NT2/D1 (cell line): ENCODE data around the gene PDE11A.

Source experiments
- DNase-seq: peaks from one replicate; pipeline ENCODE4 v3.0.0-alpha.2; 2011; ENCODE audit warnings: low read depth, low spot score
- H3K27me3 ChIP-seq: 2 replicates; pipeline ENCODE4 v1.6.0; 2011; ENCODE audit warnings: mild to moderate bottlenecking; ENCODE audit not compliant: insufficient read length, insufficient read depth
- H3K36me3 ChIP-seq: 2 replicates; pipeline ENCODE4 v1.6.1; 2011; ENCODE audit warnings: mild to moderate bottlenecking, low read length, mixed read lengths; ENCODE audit not compliant: insufficient read depth, insufficient read length
- H3K4me1 ChIP-seq: 2 replicates; pipeline ENCODE4 v1.5.1; 2011; ENCODE audit not compliant: insufficient read depth, insufficient read length
- H3K4me3 ChIP-seq: 2 replicates; pipeline ENCODE4 v1.5.1; 2011; ENCODE audit warnings: low read depth; ENCODE audit not compliant: insufficient read length
- H3K9ac ChIP-seq: 2 replicates; pipeline ENCODE4 v1.6.0; 2011; ENCODE audit warnings: low read depth; ENCODE audit not compliant: insufficient read length
- H3K9me3 ChIP-seq: 2 replicates; pipeline ENCODE4 v1.5.1; 2011; ENCODE audit warnings: mild to moderate bottlenecking, low read length; ENCODE audit not compliant: insufficient read depth
- SUZ12 ChIP-seq: IDR thresholded peaks from 2 replicates; pipeline ENCODE4 v1.6.1; 2011; ENCODE audit not compliant: insufficient read length, insufficient read depth; ENCODE audit errors: extremely low read depth
- YY1 ChIP-seq: IDR thresholded peaks from 2 replicates; pipeline ENCODE4 v1.6.1; 2011; ENCODE audit not compliant: insufficient read length, insufficient read depth
- ZNF274 ChIP-seq: IDR thresholded peaks from 2 replicates; pipeline ENCODE4 v1.6.1; 2011; ENCODE audit warnings: mild to moderate bottlenecking, low read depth, low read length

PDE11A gene

DNA sequence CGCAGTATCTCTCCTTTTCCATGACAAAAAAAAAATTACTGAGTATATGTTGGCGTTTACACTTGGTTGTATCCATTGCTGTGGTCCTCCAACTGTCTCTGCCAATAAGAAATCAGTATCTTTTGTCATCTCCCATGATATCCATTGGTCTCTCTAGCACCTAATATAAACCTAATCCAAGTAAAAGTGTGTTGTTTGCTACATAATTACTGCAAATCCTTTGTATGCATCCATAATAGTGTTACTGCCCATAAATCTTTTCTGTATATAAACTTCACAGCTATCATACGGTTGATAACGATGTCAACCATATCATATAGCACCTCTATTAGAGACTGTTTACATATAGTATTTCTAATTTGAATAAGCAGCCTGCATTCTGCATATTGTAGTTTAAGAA, 453.1 kb downstream of the PDE11A start:
- no peaks in the 10 kb centered on the region for H3K36me3 ChIP-seq
- H3K27me3 ChIP-seq: no peaks in the 10 kb centered on the region
- no peak for DNase-seq
- TF ChIP-seq YY1 (no peak), ZNF274 (no peak)
- peaks cover 22% of the 10 kb centered on the region for H3K9me3 ChIP-seq
- peak overlapping the region; percentile 78 for H3K9ac ChIP-seq
- H3K4me1 ChIP-seq: no peaks in the 10 kb centered on the region
- H3K4me3 ChIP-seq: peak overlapping the region; percentile 67

DNA sequence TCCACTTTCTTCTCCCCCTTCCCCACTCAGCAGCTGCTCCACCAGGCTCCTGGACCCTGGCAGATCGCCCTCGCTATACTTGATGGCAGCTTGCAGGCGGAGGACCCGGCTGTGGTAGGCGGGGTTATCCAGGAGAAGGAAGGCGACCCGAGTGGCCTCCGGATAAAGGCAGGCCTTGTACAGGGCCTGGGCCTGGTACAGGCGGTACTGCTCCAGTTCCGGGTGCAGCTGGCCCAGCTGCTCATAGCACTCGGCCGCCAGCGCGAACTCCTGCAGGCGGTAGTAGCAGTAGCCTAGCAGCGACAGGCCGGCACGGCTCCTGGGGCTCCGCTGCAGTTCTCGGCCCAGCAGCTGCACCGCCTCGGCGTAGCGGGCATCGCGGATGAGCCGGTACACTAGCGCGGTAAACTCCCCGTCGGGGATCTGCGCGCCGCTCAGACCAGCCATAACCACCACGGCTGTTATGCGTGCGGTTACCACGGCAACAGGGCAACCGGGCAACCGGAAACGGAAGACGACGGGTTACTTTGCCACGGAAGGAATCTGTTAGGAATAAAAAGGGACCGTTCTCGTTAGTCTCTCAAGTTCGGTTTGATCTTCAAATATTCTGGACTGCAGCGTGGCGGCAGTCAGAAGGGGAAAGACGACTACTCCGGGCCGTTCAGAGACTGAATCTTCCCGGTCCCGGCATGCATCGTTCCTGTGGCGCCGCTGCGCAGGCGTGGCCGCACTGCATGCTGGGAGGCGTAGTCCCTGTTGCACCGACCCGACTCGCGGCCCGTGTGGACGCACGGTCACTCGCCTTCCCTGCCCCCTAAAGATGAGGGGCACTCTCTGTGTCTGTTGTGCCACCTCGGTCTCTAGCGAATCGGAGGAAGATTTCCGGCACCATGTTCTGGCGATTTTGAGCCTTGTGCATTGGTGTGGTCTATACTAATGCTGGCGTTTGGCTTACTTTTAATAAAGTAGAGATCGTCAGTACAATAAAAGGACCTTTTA, 454.0 kb downstream of the PDE11A start:
- no peaks in the 10 kb centered on the region for H3K36me3 ChIP-seq

DNA sequence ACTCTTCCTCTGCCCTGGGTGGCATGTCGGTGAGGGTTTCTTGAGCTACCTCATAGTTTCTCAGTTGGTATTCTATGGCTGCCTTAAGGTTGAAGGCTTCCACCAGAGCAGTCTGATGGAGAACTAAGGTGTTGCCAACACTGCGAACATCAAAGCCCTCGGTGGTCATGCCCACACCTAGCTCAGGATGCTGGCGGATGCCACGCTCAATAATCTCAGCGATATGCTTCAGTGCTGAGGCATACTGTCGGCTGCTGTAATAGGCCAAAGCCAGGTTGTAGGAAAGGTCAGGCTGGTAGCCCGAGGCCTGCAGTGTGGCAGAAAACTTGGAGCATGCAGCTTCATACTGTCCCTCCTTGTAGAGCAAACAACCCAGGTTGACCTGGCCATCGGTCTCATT, 454.7 kb downstream of the PDE11A start:
- TF ChIP-seq YY1: no peak
- TF ChIP-seq SUZ12: no peak
- TF ChIP-seq ZNF274: no peak
- no peaks in the 10 kb centered on the region for H3K4me1 ChIP-seq
- H3K4me3 ChIP-seq: peak overlapping the region; percentile 67
- peak overlapping the region; percentile 33 for H3K9ac ChIP-seq
- no peak for DNase-seq
- H3K27me3 ChIP-seq: no peaks in the 10 kb centered on the region
- H3K36me3 ChIP-seq: no peaks in the 10 kb centered on the region
- H3K9me3 ChIP-seq: peaks cover 22% of the 10 kb centered on the region

More for the DNA sequence above, 454.0 kb downstream of the PDE11A start:
- peaks cover 22% of the 10 kb centered on the region for H3K9me3 ChIP-seq
- peak overlapping the region; percentile 78 for H3K9ac ChIP-seq
- no peaks in the 10 kb centered on the region for H3K4me1 ChIP-seq
- H3K27me3 ChIP-seq: no peaks in the 10 kb centered on the region
- peak; percentile 81 for DNase-seq
- H3K4me3 ChIP-seq: peak overlapping the region; percentile 67
- TF ChIP-seq SUZ12 (no peak), ZNF274 (no peak), YY1 (no peak)

DNA sequence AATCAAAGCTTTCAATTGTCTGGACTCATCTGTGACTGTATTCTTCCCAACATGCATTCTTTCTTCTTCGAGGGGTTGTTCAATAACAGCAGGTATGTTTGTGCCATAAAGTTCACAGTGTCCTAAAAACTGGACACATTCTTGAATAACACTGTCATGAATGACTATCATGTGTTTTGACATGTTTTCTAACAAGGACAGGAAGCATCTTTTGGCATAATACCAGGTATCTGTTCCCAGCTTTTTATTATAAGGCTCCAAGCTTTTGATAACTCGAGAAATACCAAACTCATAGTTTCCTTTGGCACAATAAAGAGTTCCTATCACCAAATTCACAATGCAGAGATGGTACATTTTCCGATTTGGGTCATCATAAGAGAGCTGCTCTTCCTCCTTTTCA, 455.8 kb downstream of the PDE11A start:
- Histone ChIP-seq H3K27me3 (no peaks in the 10 kb centered on the region), H3K4me3 (no peak overlapping the region), H3K36me3 (no peaks in the 10 kb centered on the region), H3K9me3 (peaks cover 22% of the 10 kb centered on the region), H3K9ac (no peak overlapping the region), H3K4me1 (no peaks in the 10 kb centered on the region)
- DNase-seq: no peak
- TF ChIP-seq SUZ12 (no peak), YY1 (no peak), ZNF274 (no peak)

DNA sequence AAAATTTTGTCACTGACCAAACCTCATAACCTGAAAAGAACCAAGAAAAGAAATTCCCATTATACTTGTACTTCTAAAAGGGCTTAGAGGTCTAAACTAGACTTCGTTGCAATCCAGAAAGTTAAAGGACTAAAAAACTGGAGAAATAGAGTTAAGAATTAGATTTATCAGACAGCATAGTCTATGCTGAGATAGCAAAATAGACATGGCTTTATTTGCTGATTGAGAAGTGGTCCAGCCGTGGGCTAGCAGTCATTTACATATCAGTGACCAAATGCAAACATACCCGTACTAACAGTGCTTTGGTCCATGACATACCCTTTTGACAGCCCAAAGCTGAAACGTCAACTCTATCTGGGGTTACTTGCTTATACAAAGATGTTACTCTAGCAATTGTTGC, 456.5 kb downstream of the PDE11A start:
- Histone ChIP-seq H3K4me3 (no peak overlapping the region), H3K9ac (no peak overlapping the region), H3K27me3 (no peaks in the 10 kb centered on the region), H3K4me1 (no peaks in the 10 kb centered on the region), H3K9me3 (peaks cover 22% of the 10 kb centered on the region), H3K36me3 (no peaks in the 10 kb centered on the region)
- no peak for TF ChIP-seq ZNF274
- TF ChIP-seq SUZ12: no peak
- TF ChIP-seq YY1: no peak
- DNase-seq: no peak

DNA sequence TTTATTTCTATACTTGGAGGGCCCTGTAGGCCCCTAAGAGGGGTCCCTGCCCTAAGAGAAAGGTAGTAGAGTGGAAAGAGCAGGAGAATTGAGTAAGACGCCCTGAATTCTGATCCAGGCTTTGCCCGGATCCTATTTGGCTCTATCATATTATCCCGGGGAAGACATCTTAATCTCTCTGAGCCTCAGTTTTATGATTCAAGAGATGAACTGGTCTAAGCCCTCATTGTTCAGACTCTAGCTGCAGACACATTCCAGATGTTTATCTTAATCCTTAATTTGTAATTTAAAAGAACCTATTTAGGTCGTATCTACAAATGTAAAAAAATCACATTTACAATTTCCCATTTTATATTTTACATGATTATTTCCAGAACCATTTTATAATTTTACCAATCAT, 459.9 kb downstream of the PDE11A start:
- no peaks in the 10 kb centered on the region for H3K4me1 ChIP-seq
- peaks cover 36% of the 10 kb centered on the region for H3K9me3 ChIP-seq
- H3K9ac ChIP-seq: no peak overlapping the region
- no peaks in the 10 kb centered on the region for H3K36me3 ChIP-seq
- DNase-seq: no peak
- no peaks in the 10 kb centered on the region for H3K27me3 ChIP-seq
- no peak for TF ChIP-seq SUZ12
- no peak for TF ChIP-seq YY1
- no peak for TF ChIP-seq ZNF274
- H3K4me3 ChIP-seq: no peak overlapping the region

DNA sequence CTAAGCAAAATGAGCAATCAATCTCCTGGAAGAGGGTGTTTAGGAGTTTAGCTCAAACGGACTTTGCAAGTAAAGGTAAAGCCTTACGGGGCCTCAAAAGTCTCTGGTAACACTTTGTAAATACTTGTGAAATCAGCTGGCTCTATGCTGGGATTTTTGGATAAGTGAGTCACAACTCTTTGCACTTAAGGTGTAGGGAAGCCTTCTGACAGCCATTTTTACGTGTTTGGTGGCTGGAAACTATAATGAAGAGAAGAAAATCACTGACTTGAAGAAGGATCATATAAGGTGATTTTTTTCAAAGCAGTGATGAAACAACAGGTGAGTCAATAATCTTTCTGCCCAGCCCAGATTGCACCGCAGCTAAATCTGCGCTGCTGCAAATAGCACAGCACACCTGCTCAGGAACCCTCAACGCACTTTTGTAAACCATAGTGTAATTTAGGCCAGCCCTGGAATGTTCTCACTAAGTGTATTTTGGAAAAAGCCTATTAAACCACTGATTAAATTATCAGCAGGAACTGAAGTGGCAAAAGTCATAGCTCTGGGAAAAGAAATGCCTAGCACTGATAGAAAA, 461.2 kb downstream of the PDE11A start:
- no peaks in the 10 kb centered on the region for H3K36me3 ChIP-seq
- no peaks in the 10 kb centered on the region for H3K4me1 ChIP-seq
- peaks cover 26% of the 10 kb centered on the region for H3K9me3 ChIP-seq
- H3K9ac ChIP-seq: no peak overlapping the region
- no peaks in the 10 kb centered on the region for H3K27me3 ChIP-seq
- no peak overlapping the region for H3K4me3 ChIP-seq
- TF ChIP-seq YY1 (no peak), ZNF274 (no peak), SUZ12 (no peak)
- DNase-seq: no peak
